HL-60/S4 treated with phorbol 12-myristate 13-acetate at 8.2 ng/mL for 4 days and 3 days (cell line): ENCODE measurements around the gene FLT3.

ENCODE experiments used
- in situ Hi-C: fragments of 300-500 bp; cut with MboI; formaldehyde crosslinking; loops from 2 replicates; pipeline ENCODE4 v1.15.0; 2022; ENCODE audit warnings: low sequenced_read_pairs

FLT3 gene

DNA sequence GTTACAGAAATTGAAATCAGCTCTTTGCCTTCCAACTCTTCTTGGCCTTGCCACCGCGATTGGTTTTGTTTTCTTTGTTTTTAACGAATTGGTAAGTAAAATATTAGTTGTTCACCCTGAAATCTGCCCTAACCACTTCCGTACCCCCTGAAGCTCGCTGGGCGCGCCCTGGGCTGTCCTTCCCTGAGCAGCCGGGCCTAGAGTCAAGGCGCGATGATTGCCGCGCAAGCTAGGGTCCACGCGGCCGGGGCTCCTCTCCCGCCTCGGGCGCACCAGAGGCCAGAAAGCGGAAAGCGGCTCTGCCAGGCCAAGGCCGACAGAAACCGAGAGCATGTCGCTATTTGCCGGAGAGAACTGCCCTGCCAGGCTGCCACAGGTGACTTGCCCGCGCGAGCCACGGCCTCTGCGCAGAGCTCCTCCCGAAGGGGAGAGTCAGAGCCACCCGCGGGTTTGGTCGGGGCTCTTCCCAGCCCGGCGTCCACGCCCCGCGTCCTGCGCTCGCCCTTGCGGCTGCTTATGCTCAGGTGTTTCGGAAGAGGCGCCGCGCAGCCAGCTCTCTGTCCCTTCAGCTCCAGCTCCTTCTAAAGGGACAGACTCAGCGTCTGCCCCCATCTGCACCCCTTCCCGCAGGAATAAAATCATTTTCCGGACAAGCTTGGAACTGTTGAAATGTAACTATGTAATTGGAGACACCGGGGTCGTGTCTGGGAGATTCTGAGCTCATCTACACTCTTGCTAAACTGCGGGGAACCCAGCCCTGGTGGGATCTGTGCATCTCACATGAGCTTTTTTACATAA, 124.6 kb downstream of the FLT3 start:
- in situ Hi-C loops: loop anchor here (25.0 kb wide), 1 partner anchor 1013 kb away; no protein-coding TSS in a partner anchor

DNA sequence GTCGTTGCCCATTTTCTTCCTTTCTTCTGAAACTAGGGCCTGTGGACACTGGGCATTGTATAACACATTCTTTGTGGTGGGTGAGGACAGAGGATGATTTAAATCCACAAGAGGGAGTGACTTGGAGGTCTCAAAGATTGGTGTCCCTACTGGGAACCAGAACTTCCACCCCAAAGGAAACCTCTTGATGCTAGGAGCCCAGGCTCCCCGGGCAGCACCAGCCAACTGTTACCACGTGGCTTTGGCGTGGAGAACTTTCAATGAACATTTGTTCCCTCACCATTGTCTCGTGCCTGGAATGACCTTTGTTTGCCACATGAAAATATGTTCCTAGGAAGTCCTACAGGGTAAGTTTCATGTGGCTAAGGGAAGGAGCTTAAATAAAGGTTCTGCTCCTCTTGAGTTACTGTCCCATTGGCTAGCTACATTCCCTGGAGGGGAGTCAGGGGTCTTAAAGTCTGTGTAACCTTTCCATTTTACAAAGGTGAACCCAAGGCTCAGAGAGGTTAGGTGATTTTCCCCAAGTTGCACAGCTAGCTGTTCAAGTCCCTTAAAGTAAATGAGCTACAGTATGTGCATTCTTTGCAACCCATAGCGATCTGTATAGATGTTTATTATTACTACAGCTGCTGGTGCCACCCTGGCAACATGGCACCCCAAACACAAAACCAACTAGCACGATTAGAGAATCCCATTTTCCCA, 126.3 kb downstream of the FLT3 start:
- in situ Hi-C loops: loop anchor here (25.0 kb wide), 1 partner anchor 587 kb away; no protein-coding TSS in a partner anchor

DNA sequence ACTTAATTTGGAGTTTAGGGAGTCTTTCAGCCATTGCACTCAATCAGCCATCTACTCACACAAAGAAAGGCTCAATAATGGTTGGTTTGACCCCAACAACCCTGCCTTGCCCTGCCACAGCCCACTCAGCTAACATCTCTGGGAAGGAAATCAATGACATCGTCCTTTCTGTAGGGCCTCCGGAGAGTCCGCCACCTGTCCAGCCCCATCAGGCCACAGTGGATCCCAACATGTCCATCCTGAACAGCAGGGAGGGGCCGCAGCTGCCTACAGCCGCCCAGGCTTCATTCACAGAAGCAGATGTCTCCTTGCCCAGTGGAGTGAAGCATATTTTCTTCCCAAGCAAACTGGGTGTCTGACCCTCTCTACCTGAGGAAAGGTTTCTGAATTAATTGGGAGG, 127.1 kb downstream of the FLT3 start:
- in situ Hi-C loops: loop anchor here (25.0 kb wide), 1 partner anchor 586 kb away; no protein-coding TSS in a partner anchor

DNA sequence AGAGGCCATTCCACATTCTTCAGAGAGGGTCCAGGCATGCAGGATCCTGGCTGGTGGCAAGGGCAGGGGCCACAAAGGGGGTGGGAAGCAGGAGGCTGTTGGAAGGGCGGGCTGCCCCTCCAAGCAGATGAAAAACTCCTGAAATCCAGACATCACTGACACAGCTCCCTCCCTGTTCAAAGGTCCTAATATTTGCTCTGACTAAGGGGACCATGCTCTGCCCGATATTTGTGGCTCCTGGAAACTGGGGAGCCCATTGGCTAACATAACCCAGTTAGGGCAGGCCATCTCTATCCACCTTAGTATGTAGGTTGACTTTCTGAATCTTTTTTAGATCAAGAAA, 127.9 kb downstream of the FLT3 start:
- in situ Hi-C loops: loop anchor here (25.0 kb wide), 1 partner anchor 585 kb away; no protein-coding TSS in a partner anchor

DNA sequence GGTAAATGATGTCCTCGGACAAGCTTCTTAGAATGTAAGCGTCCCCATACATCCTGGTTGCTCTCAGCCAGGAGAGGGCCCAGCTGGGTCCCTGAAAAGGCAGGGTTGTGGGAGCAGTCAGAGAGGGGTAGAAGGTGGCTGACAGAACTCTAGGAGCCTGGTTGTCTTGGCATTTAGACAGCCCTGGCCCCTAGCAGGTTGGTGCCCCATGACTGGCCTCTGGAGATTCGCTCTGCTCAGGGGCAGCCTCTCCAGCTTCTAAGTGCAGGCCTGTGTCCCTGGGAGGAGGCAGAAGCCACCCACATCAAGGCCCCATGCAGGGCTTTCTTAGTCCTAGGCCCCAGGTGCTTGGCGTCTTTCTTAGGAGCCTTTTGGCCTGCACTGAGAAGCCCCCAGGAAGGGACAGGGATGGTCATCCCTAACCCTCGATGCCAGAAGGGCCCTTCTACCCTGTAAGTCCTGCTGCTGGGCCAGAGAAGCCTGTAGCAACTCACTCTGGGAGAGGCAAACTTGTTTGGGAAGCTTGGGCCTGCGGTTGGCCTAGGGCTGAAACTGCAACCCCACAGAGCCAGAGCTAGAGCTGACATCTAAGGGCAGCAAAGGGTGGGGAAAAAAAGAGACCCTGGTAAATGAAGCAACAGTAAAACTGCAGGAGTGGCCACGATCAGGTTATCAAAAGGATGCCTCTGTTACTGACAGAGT, 128.4 kb downstream of the FLT3 start:
- in situ Hi-C loops: loop anchor here (25.0 kb wide), 1 partner anchor 585 kb away; no protein-coding TSS in a partner anchor

DNA sequence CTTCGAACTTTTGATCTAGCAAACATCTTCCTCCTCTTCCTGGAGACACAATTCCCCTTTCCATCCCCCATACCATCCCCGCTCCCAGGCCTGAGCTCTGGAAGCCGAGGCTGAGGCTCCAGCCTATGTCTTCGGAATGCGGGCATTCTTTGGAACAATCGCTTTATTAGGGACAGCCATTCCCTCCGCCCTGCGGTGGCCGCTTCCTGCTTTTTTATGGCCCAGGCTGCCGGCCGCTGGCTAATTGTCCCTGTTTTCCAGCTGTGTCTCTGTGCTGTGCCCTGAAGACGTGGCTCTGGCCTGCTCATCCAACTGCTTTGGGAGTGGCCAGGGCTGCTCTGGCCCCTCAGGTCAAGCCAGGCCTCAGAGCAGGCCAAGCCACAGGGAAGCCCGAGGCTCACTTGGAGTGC, 129.1 kb downstream of the FLT3 start:
- in situ Hi-C loops: loop anchor here (25.0 kb wide), 1 partner anchor 584 kb away; no protein-coding TSS in a partner anchor

DNA sequence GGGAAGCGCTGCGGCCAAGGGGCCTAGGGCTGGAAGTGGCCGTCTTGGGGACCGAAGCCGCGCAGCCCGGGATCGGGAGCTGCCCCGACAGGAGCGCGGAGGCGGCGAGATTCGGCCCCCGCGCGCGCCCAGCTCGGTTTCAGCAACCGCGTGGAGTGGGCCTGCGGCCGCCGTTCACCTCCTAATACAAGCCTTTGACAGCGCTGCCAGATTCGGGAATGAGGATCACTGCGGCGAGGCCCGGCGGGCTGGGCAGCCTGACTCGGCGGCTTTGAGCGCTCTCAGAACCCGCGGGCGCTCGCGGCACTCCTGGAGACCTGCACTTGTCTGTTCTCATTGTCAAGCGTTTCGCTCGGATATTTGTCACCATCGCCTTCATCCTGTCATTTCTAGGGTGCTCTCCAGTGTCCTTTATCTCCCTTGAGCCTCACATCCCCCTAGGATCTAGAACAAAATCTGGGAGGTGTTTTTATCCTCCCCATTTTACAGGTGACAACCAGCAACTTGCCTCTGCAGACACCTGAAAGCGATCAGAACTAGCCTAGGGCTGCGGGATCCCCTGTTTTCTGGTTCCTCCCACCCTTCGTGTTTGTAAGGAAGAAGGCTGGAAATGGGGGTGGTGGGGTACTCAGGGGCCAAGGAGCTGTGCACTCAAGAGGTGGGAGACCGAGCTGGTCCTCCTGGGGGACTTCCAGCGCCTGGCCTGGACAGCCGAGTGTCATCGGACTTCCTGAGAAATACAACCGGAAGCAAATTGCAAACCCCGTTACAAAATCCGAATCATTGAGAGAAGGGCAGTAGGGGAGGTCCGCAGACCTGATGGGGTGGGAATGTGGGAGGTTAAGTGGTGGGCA, 129.8 kb downstream of the FLT3 start:
- in situ Hi-C loops: loop anchor here (25.0 kb wide), 1 partner anchor 583 kb away; no protein-coding TSS in a partner anchor

GRCh38 chr13:27969866-27970229, 130.5 kb downstream of the FLT3 start:
- in situ Hi-C loops: loop anchor here (25.0 kb wide), 1 partner anchor 583 kb away; no protein-coding TSS in a partner anchor

- in situ Hi-C loops: loop anchor here (25.0 kb wide), 1 partner anchor 582 kb away; no protein-coding TSS in a partner anchor
These were observed 131.1 kb downstream of the FLT3 start, which contains the start of gene CDX2 for GRCh38 chr13:27969082-27969865. TSS of gene CDX2 (minus strand) at chr13:27969315. CDS start at chr13:27969006, 309 bp downstream.

GRCh38 chr13:27968316-27969081, 131.9 kb downstream of the FLT3 start:
- in situ Hi-C loops: loop anchor here (25.0 kb wide), 1 partner anchor 581 kb away; no protein-coding TSS in a partner anchor

DNA sequence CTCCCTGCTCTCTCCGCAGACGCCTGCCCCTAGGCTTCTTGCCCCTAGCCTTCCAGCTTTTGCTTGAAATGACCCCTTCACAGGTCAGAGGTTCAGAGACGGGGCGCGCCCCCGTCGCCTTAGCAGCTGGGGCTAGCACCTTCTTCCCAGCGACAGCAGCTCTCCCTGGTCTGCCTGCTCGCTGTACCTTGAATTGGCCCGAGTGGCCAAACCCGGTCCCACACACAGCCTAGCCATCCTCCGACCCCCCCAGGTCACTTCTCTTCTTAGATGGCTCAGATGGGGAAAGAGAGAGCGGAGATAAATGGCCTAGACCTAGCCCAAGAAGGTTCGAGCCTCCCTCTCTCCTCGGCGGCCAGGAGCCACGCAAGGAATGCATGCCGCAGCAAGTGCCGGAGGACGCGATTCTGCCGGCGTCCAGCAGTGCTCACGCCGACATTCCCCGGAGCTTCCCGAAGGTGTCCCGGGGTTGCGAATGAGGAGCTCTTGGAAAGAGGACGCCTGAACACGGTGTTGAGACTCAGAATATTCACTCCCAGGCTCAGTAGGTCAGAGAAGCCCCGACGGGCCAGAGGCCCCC, 132.6 kb downstream of the FLT3 start:
- in situ Hi-C loops: loop anchor here (25.0 kb wide), 1 partner anchor 581 kb away; no protein-coding TSS in a partner anchor

DNA sequence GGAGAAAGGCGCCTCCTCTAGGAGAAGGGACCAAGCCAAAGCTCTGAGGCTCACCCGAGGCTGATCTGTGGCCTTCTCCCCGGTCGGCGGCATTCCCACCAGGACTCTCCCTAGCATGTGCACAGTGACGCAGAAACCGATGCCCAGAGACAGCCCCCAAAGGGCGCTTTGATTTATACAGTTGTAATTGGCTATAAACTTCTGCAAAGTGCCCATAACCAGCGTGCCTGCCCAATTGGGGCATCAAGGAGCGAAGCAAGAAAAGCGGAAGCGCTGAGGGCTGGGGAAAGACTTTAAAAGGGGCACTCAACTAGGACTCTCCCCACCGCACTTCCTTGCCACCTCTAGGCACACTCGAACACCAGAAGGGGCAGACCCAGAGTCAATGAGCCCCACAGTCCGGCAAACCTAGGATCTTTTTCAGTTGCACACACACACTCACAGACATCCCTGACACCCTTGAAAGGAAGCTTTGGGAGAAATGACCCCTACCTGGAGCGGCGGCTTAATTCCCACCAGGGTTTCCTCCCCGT, 133.1 kb downstream of the FLT3 start:
- in situ Hi-C loops: loop anchor here (25.0 kb wide), 1 partner anchor 580 kb away; no protein-coding TSS in a partner anchor

DNA sequence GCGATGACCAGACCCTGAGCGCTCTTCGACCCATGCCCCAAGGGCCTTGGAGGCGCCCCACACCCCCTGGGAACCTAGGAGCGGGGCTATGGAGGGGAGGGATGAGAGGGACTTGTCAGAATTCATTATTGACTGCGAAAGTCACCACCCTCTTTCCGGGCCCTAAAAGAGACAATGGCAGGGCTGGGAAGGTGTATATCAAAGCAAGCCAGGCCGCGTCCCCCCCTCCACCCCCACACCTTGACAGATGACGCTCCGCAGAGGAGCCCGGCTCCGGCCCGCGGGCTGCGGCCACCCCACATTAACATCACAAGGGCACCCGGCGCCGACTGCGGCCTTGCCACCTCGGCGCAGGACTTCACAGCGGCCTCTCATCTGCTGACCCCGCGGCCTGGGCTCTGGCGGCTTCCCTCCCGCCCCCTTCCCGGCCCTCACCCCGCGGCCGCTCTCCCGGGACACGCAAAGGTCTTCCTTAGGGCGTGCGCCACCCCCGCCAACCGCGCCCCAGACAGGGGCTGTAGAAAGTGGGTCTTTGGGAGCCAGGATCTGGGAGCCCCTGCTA, 133.7 kb downstream of the FLT3 start:
- in situ Hi-C loops: loop anchor here (25.0 kb wide), 1 partner anchor 579 kb away; no protein-coding TSS in a partner anchor

DNA sequence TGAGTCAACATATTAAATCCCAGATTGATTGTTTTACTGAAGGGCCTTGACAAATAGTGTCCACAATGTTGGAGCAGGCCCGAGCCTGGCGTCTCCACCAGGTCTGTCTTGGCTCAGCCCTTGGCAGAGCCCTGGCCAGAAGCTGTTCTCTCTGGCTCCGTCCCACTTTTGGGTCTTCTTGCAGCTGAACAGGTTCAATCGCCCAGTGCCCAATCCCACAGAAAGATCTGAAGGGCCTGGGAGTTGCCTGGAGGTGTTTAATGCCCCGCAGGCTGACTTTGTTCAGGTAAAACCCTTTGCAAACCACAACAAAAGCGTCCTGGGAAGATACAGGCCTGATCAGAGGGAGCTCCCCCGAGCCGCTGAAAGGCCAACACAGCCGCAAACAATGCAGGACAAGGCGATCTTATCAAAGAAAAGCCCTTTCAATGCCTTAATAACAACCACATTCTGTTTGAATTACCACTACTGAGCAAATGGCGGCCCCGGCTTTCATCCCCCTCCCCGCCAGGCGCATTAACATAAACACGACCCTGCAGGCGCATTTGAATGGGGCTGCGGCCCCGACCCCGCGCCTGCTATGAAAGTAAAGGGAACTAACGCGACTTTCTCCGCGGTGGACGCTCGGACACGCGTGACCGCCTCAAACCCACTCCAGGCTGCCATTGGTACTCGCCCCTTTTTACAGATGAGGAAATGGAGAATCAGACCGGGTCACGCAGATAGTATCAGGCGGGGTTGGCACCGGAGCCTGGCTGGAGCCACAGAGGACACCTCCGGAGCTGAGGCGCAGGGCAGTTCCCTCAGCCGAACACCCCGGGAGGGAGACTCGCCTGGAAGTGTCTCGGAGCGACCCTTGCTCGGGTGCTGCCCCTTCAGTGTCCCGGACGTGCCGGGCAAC, 134.4 kb downstream of the FLT3 start:
- in situ Hi-C loops: loop anchor here (25.0 kb wide), 1 partner anchor 579 kb away; no protein-coding TSS in a partner anchor

DNA sequence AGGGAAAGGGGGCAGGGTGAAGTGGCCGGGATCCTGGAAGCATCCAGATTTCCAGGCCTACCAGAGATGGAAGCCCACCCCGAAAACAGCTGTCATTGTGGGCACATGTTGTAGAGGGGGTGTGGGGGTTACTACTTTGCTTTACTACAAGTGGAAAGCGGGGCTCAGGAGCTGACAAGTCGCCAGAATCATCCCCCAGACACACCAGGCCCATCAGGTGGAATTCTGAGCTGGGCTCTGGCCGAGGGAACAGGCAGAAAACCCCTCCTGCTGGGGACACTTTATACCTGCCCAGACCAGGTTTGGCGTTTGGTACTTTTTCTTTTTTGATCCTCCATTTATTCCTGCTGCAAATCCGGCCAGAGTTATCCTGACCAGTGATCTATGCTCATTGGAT, 135.0 kb downstream of the FLT3 start:
- in situ Hi-C loops: loop anchor here (25.0 kb wide), 1 partner anchor 578 kb away; no protein-coding TSS in a partner anchor

- in situ Hi-C loops: loop anchor here (25.0 kb wide), 1 partner anchor 578 kb away; no protein-coding TSS in a partner anchor
These were observed 135.5 kb downstream of the FLT3 start for GRCh38 chr13:27964741-27965323.
